ENCODE results near the gene CDA.

Gene CDA

GRCh38 chr1:20618550-20618949 lies 29.7 kb downstream of the CDA start:
- DNase-seq, result no peak

GRCh38 chr1:20619999-20620398 lies 31.1 kb downstream of the CDA start:
- no peak for DNase-seq

- DNase-seq, result no peak
Observed at GRCh38 chr1:20621012-20621411, 32.1 kb downstream of the CDA start.

DNA sequence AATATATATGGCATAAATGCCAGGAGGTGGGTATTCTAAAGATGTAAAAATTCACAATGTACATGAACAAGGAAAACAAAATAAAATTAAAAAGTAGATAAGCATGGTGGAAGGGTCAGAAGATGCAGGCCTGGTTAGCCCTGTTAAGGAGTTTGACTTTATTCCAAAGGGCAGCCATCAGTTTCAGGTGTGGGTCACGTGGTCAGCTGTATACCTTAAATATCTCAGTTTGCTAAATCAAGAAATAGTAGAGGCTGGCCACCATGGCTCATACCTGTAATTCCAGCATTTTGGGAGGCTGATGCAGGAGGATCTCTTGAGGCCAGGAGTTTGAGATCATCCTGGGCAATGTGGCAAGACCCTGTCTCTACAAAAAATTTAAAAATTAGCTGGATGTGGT lies 35.8 kb downstream of the CDA start:
- no peak for DNase-seq

DNA sequence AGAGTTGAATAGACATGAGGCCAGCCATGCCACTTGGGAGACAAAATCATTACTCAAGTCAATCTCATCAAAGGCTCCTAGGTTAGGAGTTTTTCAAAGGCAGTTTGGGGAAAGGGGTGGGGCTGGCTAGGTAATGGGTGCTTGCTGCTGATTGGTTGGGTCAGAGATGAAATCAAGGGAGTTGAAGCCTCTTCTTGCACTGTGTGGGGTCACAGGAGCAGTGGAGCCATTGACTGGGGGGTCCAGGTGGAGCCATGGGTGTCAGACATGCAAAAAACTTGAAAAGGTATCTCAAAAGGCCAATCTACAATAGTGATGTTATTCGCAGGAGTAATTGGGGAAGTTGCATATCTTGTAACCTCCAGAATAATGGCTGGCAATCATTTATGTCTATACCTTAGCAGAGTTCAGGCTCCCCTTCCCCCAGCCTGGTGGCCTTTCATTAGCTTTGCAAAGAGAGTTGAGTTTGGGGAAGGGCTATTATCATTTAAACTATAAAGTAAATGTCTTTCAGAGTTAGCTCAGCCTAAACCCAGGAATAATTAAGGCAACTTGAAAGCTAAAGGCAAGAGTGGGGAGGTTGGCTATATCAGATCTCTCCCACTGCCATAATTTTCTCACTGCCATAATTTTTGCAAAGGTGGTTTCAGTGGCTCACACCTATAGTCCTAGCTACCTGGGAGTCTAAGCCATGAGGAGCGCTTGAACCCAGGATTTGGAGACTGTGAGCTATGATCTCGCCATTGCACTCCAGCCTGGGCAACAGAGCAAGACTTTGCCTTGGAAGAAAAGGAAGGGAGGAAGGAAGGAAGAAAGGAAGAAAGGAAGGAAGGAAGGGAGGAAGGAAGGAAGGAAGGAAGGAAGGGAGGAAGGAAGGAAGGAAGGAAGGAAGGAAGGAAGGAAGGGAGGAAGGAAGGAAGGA lies 36.5 kb downstream of the CDA start:
- DNase-seq, result no peak

DNA sequence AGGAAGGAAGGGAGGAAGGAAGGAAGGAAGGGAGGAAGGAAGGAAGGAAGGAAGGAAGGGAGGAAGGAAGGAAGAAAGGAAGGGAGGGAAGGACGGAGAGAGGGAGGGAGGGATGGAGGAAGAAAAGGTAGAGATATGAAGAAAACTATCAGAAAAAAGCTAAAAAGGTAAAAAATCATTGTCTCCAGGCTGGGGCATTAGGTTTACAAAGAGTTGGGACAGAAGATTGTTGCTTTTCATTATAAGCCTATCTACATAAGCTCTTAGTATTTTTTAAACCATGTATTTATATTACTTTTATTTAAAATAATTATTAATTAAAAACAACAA lies 37.2 kb downstream of the CDA start:
- no peak for DNase-seq

- no peak for DNase-seq
Observed at GRCh38 chr1:20626524-20626923, 37.6 kb downstream of the CDA start.

- no peak for DNase-seq
Observed at GRCh38 chr1:20630729-20631128, 41.8 kb downstream of the CDA start.

GRCh38 chr1:20632386-20632785 lies 43.5 kb downstream of the CDA start:
- DNase-seq, result no peak

DNA sequence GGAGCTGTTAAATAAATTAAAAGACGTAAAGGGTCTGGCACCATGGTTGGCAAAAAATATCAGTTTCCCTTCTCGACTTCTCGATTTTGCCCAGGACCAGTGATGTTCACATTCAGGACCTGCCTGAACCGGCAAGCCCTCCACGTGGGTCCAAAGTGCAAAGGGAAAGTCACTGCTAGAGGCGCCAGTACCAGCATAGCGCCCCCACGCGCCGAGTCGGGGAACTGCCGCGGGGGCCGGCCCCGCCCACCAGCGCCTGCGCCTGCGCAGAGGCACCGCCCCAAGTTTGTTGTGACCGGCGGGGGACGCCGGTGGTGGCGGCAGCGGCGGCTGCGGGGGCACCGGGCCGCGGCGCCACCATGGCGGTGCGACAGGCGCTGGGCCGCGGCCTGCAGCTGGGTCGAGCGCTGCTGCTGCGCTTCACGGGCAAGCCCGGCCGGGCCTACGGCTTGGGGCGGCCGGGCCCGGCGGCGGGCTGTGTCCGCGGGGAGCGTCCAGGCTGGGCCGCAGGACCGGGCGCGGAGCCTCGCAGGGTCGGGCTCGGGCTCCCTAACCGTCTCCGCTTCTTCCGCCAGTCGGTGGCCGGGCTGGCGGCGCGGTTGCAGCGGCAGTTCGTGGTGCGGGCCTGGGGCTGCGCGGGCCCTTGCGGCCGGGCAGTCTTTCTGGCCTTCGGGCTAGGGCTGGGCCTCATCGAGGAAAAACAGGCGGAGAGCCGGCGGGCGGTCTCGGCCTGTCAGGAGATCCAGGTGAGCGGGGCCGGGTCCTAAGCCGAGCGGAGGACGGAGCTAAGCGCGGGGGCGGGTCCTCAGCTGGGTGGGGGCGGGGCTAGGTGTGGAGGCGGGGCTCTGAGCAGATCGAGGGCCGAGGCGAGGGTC lies 44.5 kb downstream of the CDA start, which contains the start of gene PINK1:
Gene PINK1, plus strand, starts transcription at position 269 of the 875 bp plus-strand sequence. Its CDS starts 91 bp downstream, at position 360.
- DNase-seq, result peak; percentile 84

DNA sequence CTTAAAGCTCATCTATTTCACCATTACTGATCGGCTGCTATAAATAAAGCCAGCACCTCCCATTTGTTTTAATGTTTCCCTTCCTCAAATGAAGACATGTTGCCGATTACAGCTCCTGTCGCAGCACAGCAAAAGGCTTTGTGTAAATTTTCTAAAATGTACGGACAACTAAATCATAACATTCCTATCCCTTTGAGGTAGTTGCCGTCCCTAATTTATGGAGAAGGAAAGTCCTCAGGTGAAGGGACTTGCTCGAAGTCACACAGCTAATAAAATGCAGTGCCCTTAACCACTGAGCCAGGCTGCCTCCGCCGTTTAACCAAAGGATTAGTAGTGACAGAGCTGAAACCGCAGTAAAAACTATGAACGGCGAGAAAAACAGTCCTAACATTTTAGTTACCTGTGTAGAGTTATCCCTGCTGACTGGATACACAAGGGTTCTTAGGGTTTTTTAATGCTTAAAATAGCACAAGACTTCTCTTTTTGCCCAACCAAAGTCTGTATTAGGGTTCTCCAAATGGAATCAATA lies 45.2 kb downstream of the CDA start:
- DNase-seq, result no peak

DNA sequence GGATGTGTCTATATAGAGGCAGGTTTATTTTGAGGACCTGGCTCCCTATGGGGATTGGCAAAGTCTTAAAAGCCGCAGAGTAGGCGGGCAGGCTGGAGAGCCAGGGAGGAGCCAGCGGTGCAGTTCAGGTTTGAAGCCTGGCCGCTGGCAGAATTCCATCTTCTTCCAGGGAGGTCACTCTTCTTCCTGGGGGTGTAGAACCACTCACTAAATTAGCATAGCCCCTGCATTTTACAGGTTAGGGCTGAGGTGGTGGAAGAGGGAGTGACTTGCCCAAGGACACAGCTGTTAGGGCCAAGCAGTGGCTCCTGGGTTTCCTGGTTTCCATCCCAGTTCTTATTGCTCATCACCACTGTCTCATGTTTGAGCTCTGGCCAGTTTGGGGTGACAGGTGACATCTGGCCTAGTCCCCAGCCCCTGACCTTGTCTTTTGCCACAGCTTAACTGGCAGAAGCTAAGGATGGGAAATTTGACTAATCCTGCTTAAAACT lies 45.7 kb downstream of the CDA start:
- DNase-seq, result peak; percentile 27

GRCh38 chr1:20636785-20637347 lies 48.0 kb downstream of the CDA start:
- DNase-seq, result no peak

DNA sequence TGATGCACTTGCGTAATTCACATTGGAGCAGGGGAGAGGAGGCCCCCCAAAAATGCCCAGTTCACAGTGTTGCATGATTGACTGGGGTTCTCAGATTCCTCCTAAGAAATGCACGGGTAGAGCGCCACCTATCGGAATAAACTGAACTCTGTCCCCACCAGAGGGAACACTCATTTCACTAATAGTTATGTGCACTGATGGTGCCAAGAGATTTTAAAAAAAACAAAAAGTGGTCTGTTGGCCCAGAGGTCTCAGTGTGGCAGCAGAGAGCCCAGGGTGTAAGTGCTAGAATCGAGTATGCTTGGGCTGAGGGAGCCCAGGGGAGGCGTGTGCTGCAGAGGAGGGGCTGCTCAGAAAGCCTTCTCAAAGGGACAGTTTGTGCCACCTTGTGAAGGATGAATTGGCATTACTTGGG lies 51.3 kb downstream of the CDA start:
- peak; percentile 26 for DNase-seq

DNA sequence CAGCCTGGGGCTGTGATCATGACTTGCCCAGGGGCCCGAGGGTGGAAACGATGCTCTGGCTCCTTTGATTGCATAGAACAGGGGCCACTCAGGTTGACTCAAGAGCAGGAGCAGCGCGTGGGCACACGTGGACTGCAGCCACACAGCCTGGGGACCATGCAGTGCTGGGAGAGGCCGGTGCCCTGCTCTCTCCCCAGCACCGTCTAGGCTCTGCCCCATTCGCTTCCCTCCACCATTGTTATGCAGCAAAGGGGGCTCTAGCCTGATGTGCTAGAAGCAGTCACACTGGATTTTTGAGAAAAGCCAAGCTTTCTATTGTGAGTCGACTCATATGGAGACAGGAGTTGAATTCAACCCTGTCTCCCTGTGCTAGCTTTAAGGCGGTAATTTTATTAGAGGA lies 53.1 kb downstream of the CDA start:
- no peak for DNase-seq

GRCh38 chr1:20643080-20643479 lies 54.2 kb downstream of the CDA start:
- DNase-seq, result no peak

GRCh38 chr1:20644416-20644815 lies 55.5 kb downstream of the CDA start:
- no peak for DNase-seq

DNA sequence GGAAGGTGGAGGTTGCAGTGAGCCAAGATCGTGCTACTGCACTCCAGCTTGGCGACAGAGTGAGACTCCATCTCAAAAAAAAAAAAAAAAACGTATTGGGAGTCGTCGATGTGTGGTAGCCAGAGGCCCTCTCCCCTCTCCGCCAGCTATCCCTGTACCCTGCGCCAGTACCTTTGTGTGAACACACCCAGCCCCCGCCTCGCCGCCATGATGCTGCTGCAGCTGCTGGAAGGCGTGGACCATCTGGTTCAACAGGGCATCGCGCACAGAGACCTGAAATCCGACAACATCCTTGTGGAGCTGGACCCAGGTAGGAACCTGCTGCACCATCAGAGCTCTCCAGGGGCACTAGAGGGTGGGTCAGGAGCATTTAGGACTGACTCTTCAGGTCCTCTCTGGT lies 56.5 kb downstream of the CDA start:
- no peak for DNase-seq

GRCh38 chr1:20648438-20648837 lies 59.5 kb downstream of the CDA start:
- no peak for DNase-seq

GRCh38 chr1:20648946-20649345 lies 60.0 kb downstream of the CDA start:
- no peak for DNase-seq

DNA sequence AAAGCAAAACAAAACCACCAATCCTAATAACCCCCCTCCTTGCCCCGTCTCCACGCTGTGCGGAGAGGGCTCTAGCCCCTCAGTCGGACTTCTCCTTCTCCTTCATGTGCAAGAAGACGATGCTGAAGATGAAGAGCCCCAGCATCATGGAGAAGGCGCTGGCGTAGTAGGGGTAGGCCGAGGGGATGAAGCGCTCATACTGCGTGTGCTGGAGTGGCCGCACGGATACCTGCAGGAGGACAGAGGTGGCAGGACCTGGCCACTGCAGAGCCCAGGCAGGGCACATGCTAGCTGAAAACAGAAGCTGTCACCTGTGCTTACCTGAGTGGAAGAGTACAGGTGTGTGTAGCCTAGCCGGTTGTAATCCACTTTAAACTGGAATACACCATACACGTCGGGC lies 63.4 kb downstream of the CDA start:
- no peak for DNase-seq

DNA sequence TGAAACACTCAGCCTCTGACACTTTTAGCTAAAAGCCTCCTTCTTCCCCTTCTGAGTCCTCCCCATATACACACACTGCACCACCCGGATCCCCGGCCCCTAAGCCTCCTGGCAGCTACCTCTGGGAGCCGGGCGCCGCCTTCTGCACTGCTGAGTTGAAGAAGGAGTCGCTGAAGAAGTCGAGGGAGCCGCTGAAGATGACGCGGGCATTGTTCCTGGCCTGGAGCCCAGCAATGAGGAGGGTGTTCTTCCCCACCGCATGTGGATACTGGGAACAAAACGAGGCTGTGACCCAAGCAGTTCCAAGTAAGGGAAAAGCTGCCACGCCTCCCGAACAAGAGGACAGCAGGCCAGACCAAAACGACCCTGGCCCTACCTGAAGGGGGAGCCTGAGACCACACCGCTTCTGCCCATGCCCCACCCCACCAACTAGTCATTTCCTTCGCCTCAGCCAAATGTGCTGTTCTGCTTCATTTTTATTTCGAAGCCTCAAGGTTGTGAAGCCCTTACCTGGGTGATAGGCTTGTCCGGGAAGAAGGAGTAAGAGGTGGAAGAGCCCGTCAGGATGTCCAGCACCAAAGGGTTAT lies 65.3 kb downstream of the CDA start:
- DNase-seq, result no peak

DNA sequence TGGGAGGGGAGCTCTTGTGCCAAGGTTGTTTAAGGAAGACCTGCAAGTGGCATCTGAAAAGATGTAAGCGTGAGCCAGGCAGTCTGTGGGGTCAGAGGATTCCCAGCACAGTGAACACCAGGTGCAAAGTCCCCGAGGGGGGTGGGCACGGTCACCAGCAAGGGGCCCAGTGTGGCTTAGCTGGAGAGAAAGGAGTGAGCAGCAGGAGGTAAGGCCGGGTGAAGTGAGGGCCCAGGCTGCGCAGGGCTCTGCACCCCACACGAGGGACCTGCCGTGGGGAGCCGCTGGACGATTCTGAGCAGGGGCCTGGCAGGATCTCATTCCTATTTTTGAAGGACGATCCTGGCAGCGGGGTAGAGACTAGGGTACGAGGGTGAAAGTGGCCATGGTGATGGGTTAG lies 68.1 kb downstream of the CDA start:
- DNase-seq, result no peak
